Posterior cingulate gyrus (tissue), 11 donors: ENCODE measurements around the gene SCPEP1.

Source experiments
- DNase-seq, 10 donors: peaks; one replicate each; pipeline versions ENCODE4 v3.0.0 to v3.0.0-alpha.2; 2020 to 2021; ENCODE audit warnings: mixed read lengths in 3 of 10
- intact Hi-C: fragments of 100-400 bp; cut with DNase I; formaldehyde crosslinking; loops from one replicate; pipeline ENCODE4 v1.15.1; 2023

Gene SCPEP1

GRCh38 chr17:57033296-57033695 is 55.4 kb downstream of the SCPEP1 start:
- no peak for DNase-seq
- intact Hi-C loops = no loop called here

GRCh38 chr17:57034807-57035754 is 57.1 kb downstream of the SCPEP1 start:
- no peak for DNase-seq
- intact Hi-C loops = no loop called here

DNA sequence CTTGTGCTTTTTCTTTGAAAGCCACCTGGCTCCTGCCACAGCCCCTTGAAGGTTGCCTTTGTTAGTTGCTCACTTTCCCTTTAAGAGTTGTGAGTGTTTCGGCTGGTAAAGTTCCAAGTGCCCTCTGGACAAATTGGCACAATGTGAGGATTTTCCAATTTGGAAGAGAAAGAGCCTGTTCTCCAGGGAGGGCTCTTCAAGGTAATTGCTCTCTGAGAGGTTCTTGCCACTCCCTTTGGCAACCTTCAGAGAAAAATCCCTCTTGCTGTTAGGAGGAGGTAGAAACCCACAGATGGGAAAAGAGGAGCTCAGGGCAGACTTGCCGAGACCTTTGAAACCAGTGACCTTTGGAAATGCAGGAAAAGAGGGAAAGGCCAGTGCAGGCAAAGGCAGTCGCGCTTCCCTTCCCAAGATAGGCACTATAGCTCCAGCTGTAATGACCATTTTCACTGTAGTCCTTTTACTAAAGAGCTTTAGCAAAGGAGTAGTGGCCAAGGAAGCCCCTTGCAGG is 58.1 kb downstream of the SCPEP1 start:
- no peak for DNase-seq

DNA sequence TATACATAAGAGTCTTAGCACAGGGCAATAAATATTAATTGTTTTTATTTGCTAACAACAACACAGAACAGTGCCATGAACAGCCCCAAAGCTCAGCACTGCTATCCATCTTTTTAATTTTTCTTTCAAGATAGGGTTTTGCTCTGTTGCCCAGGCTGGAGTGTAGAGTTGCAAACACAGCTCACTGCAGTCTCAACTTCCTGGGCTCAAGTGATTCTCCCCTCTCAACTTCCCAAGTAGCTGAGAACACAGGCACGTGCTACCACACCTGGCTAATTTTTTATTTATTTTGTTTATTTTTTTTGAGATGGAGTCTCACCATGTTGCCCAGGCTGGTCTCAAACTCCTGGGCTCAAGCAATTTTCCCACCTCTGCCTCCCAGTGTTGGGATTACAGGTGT is 59.5 kb downstream of the SCPEP1 start:
- DNase-seq = no peak
- intact Hi-C loops = no loop called here

More for the DNA sequence above, 58.1 kb downstream of the SCPEP1 start:
- intact Hi-C loops = no loop called here

GRCh38 chr17:57038486-57038885 is 60.6 kb downstream of the SCPEP1 start:
- no peak for DNase-seq
- intact Hi-C loops = no loop called here

- no peak for DNase-seq
- intact Hi-C loops = no loop called here
Observed at GRCh38 chr17:57040571-57040970, 62.6 kb downstream of the SCPEP1 start.

DNA sequence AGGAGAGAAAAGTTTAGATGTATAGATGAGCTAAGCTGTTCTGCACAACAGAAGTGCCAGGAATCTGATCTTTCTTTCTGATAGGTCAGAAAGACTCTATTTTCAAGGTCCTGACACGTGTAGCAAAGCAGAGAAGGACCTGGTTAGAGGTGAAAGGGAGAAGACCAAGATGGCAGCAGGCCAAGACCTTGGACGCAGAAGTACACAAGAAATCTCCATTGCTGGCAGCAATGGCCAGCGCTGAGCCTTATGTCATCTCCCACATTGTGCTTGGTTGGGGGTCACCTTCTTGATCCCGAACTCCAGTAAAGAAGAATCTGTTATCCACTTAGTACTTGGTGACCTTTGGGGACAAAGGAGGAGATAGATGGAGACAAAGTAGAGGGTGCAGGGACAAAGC is 65.3 kb downstream of the SCPEP1 start:
- no peak for DNase-seq
- intact Hi-C loops = no loop called here

DNA sequence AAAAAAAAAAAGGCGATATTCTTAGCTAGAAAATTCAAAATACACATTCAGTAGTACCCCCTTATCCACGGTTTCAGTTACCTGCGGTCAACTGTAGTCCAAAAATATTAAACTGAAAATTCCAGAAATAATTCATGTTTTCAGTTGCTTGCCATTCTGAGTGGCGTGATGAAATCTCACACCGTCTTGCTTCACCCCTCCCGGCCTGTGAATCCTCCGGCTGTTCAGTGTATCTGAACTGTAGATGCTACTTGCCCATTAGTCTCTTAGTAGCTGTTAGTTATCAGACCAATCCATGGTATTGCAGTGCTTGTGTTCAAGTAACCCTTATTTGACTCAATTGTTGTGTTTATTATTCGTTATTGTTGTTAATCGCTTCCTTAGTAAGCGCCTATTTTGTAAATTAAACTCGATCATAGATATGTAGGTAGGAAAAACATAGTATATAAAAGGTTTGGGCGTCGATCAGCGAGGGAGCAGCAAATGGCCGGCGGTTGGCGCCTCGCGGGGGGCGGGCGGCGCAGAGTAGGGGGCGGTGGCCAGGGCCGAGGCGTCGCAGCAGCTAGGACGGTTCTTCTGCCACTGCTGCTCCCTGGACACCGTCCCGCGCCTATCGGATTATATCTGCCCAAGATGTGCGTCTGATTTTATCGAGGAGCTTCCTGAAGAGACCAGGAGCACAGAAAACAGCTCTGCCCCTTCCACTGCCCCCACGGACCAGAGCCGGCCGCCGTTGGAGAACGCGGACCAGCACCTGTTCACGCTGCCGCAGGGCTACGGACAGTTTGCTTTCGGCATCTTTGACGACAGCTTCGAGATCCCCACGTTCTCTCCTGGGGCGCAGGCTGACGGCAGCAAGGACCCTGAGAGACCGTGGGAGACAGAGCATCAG is 67.3 kb downstream of the SCPEP1 start:
- intact Hi-C loops = no loop called here
- no peak for DNase-seq

- intact Hi-C loops = no loop called here
- DNase-seq = peak in 1 of 10 donors; percentile 77
Observed at GRCh38 chr17:57045868-57046704, 68.2 kb downstream of the SCPEP1 start.

DNA sequence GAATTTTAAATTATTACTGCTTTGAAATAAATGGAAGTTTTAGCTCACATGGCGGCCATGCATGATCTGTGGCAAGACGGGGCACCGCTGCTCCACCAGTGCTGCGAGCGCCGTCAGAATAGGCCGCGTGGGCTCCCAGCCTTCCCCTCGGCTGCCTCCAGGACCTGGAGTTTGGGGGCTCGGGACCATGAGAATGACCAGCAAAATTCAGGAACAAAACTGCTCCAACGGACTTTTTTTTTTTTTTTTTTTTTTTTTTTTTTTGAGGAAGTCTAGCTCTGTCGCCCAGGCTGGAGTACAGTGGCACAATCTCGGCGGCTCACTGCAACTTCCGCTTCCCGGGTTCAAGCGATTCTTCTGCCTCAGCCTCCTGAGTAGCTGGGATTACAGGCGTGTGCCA is 68.8 kb downstream of the SCPEP1 start:
- intact Hi-C loops = no loop called here
- DNase-seq = no peak

GRCh38 chr17:57048096-57048495 is 70.2 kb downstream of the SCPEP1 start:
- no peak for DNase-seq
- intact Hi-C loops = no loop called here

- intact Hi-C loops = no loop called here
- DNase-seq = no peak
Observed at GRCh38 chr17:57050306-57050705, 72.4 kb downstream of the SCPEP1 start.

DNA sequence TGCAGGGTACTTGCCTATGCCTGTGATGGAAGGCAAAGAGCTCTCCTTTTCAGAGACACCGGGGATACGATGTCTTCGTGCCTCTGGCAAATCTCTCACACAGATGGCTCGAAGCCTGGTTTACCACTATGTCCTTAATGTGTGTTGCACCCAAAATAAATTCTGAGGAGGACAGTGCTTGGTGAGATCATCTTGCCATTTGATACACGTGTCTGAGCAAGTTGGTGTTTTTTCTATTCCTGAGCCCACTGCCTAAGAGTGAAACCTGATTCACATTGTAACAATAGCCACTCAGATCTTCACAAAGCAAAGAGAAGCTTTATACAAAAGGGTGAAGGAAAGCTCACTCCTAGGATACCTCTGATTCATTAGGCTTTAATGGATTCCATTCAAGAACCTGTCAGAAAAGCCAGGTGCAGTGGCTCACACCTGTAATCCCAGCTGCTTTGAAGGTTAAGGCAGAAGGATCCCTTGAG is 74.0 kb downstream of the SCPEP1 start:
- intact Hi-C loops = no loop called here
- peak in 2 of 10 donors; percentile 15 to 26 for DNase-seq
